ENCODE results near the gene GP1BB.

GP1BB gene

GRCh38 chr22:19734163-19734562 lies 10.8 kb downstream of the GP1BB start:
- Histone ChIP-seq H3K79me2 (ENCODE audit: low read length) (no peaks in the 10 kb centered on the region), H3K9ac (ENCODE audit: low read length) (no peak overlapping the region), H3K27ac (ENCODE audit: low read length) (no peak overlapping the region), H3K27me3 (replicated peaks; ENCODE audit: insufficient read depth, low read length) (peaks cover 68% of the 10 kb centered on the region), H3K4me2 (ENCODE audit: low read depth, low read length) (no peak overlapping the region), H2AFZ (ENCODE audit: low read length) (no peak overlapping the region), H4K20me1 (ENCODE audit: insufficient read depth, low read length) (no peaks in the 10 kb centered on the region), H3K4me1 (ENCODE audit: low read length) (no peaks in the 10 kb centered on the region), H3F3A (ENCODE audit: insufficient read depth, low read length) (no peaks in the 10 kb centered on the region), H3K9me3 (replicated peaks; ENCODE audit: insufficient read depth, low read length) (no peaks in the 10 kb centered on the region), H3K9me2 (replicated peaks; ENCODE audit: insufficient read depth, low read length) (no peaks in the 10 kb centered on the region), H3K4me3 (ENCODE audit: low read length) (no peak overlapping the region), H3K36me3 (replicated peaks; ENCODE audit: insufficient read depth, low read length) (no peaks in the 10 kb centered on the region)
- DNase-seq, result no peak
- TF ChIP-seq EZH2 (optimal IDR thresholded peaks at IDR 0.05; ENCODE audit: low read depth, low read length) (no peak), EZH2phosphoT487 (IDR thresholded peaks at IDR 0.05; ENCODE audit: low read length) (no peak), CTCF (IDR thresholded peaks at IDR 0.05; ENCODE audit: low read length) (no peak)

- TF ChIP-seq CTCF (IDR thresholded peaks at IDR 0.05; ENCODE audit: low read length) (no peak), EZH2 (optimal IDR thresholded peaks at IDR 0.05; ENCODE audit: low read depth, low read length) (no peak), EZH2phosphoT487 (IDR thresholded peaks at IDR 0.05; ENCODE audit: low read length) (no peak)
- Histone ChIP-seq H3F3A (ENCODE audit: insufficient read depth, low read length) (no peaks in the 10 kb centered on the region), H4K20me1 (ENCODE audit: insufficient read depth, low read length) (no peaks in the 10 kb centered on the region), H3K9me3 (replicated peaks; ENCODE audit: insufficient read depth, low read length) (no peaks in the 10 kb centered on the region), H3K27me3 (replicated peaks; ENCODE audit: insufficient read depth, low read length) (peaks cover 68% of the 10 kb centered on the region), H2AFZ (ENCODE audit: low read length) (no peak overlapping the region), H3K9me2 (replicated peaks; ENCODE audit: insufficient read depth, low read length) (no peaks in the 10 kb centered on the region), H3K9ac (ENCODE audit: low read length) (no peak overlapping the region), H3K4me3 (ENCODE audit: low read length) (no peak overlapping the region), H3K79me2 (ENCODE audit: low read length) (no peaks in the 10 kb centered on the region), H3K36me3 (replicated peaks; ENCODE audit: insufficient read depth, low read length) (no peaks in the 10 kb centered on the region), H3K4me2 (ENCODE audit: low read depth, low read length) (no peak overlapping the region), H3K4me1 (ENCODE audit: low read length) (no peaks in the 10 kb centered on the region), H3K27ac (ENCODE audit: low read length) (no peak overlapping the region)
- no peak for DNase-seq
These were observed 11.6 kb downstream of the GP1BB start for GRCh38 chr22:19734837-19735382.

GRCh38 chr22:19735665-19736510 lies 12.5 kb downstream of the GP1BB start:
- Histone ChIP-seq H3K4me3 (ENCODE audit: low read length) (no peak overlapping the region), H3K27me3 (replicated peaks; ENCODE audit: insufficient read depth, low read length) (peaks cover 72% of the 10 kb centered on the region), H3K79me2 (ENCODE audit: low read length) (no peaks in the 10 kb centered on the region), H3K27ac (ENCODE audit: low read length) (no peak overlapping the region), H3K9me2 (replicated peaks; ENCODE audit: insufficient read depth, low read length) (no peaks in the 10 kb centered on the region), H3K4me1 (ENCODE audit: low read length) (no peaks in the 10 kb centered on the region), H3K9ac (ENCODE audit: low read length) (no peak overlapping the region), H4K20me1 (ENCODE audit: insufficient read depth, low read length) (no peaks in the 10 kb centered on the region), H2AFZ (ENCODE audit: low read length) (no peak overlapping the region), H3K4me2 (ENCODE audit: low read depth, low read length) (no peak overlapping the region), H3K36me3 (replicated peaks; ENCODE audit: insufficient read depth, low read length) (no peaks in the 10 kb centered on the region), H3F3A (ENCODE audit: insufficient read depth, low read length) (no peaks in the 10 kb centered on the region), H3K9me3 (replicated peaks; ENCODE audit: insufficient read depth, low read length) (no peaks in the 10 kb centered on the region)
- TF ChIP-seq EZH2 (optimal IDR thresholded peaks at IDR 0.05; ENCODE audit: low read depth, low read length) (no peak), CTCF (IDR thresholded peaks at IDR 0.05; ENCODE audit: low read length) (no peak), EZH2phosphoT487 (IDR thresholded peaks at IDR 0.05; ENCODE audit: low read length) (no peak)
- DNase-seq, result no peak
